Lung microvascular endothelial cell (primary cell): Measurements from ENCODE around the gene PEX16. TPM values are rescaled to one million over a fixed set of nuclear protein-coding genes. Genes with fewer than 3 reads are reported as not detected.

Source experiments
- DNase-seq, 2 donors: peaks; one replicate each; pipeline versions ENCODE4 v3.0.0 to v3.0.0-alpha.2; 2010; ENCODE audit warnings: low read depth in 2 of 2
- total RNA-seq: library from RNA; depleted of rRNA; stranded (reverse); fragments of >200 nt; gene quantifications from 2 replicates; pipeline ENCODE4 v1.2.1, GENCODE V29; 2014

Gene PEX16
- 31.4 and 32.9 TPM in 2 replicates for total RNA-seq

DNA sequence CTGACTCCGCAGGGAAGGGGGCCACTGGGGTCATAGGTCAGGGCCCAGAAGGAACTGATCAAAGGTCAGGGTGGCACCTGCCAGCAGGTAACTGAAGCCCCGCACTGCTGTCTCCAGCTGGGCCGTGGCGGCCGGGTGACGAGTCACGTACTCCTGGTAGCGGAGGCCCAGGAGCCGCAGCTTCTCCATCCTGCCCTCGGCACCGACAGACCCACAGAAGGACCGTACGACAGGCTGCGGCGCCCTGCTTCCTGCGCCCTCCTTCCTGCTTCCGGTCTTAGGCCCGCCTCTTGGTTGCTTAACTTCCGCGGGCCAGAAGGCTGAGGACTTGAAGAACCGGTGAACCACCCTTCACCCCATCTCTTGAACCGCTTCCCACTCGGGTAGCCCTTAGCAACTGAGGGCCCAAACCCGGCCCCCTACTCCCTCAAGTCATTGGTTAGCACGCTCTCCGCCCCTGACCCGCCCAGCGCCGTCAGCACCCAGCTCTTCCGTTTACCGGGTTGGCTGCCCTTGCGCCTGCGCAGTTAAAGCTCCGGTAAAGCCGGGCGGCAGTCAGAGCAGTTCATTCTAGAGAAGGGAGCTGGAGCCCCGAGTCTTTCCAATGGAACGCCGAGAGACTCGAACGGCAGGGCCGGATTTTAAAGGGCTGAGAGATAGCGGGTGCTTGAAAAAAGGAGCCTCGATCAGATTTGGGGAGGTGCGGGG is at the start of gene PEX16:
PEX16 (minus strand) TSS at position 255 of the 708 bp plus-strand sequence; CDS start at position 189, 66 bp downstream.
- peak; percentile 97 to 100 for DNase-seq

DNA sequence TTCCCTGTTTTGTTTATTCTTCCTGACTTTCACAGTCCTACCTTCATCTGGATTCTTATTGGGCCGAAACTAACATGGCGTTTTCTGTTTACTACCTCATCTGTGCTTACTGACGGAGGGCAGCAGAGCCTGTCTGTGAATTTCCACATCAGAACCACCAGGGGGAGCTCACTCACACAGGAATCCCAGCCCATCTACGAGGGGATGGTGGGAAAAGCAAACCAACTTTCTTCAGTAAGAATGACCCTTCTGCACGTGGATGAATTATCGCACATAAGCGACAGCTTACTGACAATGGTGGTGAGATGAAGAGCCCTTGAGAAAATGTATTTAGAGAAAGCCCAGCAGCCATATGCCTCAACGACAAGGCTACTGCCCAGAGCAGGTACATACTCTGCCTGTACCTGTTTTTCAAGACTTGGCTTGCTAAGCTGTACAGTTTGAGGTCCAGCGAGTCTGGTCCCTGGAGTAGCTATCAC is 47.3 kb upstream of the PEX16 start:
- peak; percentile 84 to 88 for DNase-seq

DNA sequence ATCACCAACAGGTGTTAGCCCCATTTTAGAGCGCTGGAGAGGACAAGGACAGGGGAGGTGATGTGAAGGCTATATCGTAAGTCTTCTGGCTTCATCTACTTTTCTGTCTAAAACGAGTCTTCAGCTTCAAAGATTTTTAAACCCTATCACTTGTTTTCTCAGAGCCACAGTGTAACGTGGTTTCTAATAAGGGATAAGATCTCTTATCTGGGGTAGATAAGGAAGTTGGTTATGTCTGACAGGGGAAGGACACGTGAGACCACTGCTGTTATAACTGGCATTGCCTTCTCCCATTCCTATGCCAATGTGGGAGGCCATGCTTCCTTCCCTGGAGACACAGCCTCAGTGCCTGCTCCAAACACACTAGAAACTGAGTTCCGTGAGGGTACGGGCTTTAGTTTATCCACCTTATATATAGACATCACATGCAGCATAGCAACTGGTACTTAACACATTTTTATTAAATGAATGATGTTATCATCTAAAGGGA is 44.1 kb upstream of the PEX16 start:
- no peak for DNase-seq

DNA sequence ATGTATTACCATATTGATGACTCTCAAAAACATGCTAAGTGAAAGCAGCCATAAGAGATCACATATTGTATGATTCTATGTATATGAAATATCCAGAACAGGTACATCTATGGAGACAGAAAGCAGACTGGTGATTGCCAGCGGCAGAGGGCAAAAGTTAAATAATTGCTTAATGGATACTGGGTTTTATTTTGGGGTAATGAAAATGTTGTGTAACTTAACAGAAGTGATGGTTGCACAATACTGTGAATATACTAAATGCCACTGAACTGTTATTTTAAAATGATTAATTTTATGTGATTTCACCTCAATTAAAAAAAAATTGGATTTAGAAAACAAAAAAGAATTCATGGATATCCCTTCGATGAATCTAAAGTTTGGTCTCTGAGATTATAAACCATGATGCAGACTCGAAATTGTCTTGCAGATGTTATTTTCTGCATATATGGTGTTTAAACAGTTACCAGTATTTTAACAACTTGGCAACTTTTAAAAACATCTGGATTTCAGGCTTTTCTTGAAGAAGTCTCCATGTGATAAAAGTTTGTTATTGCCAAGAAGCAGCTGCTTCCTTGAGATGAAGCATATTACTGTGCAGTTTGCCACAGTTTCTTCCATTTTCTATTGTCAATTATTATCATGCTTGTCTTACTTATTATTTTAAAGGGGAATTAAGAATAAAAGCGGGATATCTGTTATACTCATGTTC is 42.9 kb upstream of the PEX16 start:
- no peak for DNase-seq

DNA sequence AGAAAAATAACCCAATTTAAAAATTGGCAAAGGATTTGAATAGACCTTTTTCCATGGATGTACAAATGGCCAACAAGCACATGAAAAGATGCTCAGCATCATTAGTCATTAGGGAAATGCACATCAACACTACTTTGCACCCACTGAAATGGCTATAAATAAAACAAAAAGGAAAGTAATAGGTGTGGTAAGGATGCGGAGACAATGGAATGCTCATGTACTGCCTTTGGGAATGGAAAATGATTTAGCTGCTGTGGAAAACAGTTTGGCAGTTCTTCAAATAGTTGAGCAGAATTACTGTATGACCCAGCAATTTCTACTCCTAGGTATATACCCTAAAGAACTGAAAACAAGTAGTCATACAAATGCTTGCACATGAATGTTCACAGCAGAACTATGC is 42.2 kb upstream of the PEX16 start:
- peak; percentile 14 to 89 for DNase-seq

DNA sequence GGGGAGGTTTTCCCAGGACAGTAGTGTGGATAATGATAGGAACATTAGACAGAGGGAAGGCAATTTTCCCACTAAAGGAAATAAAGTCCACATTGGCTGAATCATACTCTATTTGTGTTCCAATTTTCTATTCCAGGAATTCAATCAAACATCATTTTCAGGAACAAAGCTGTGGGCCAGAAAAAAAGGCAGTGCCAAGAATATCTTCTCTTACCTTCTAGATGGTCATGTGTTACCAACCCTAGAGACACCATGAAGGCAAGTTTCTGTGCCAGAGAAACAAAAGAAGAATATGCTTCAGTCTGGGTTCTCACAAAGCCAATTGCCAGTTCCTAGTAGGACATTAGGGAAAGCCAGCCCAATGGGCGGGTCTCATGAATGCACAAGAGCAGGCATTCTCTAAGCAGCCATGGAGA is 32.3 kb upstream of the PEX16 start:
- peak in 1 of 2 donors; percentile 33 for DNase-seq

DNA sequence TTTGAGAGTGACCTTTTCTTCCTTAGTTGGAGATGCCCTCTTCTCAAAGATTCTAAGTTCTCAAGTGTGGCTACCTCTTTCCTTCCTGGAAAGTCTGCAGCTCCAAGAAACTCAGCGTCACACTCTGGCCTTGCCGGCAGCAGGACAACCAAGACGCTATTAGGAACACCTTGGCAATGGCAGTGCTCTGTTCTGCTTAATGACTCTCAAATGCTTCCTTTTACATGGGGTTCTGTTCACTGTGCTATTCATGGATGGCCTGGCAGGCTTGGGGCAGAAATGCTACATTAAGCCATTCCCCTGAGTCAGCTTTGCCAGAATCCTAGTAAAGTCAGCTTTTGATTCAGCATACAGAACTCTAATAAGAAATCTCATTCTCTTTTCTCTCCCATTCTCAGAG is 30.7 kb upstream of the PEX16 start:
- no peak for DNase-seq

DNA sequence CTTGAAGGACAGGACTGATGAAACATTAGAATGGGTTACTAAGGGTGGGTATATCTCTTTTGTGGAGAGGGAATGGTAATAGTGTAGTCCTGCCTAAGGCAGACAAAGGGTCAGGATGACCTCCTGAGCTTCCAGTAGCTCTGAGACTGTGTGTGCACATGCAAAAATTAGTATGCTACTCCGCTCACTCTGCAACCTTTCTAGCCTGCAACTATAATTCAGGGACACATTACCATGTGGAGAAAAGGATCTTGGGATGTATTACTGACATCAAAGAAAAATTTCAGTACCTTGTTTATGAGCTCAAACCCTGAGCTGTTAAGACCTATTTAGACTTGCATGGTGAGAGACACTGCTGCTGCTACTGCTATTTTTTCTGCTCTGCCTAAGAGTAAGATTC is 30.2 kb upstream of the PEX16 start:
- DNase-seq = no peak

DNA sequence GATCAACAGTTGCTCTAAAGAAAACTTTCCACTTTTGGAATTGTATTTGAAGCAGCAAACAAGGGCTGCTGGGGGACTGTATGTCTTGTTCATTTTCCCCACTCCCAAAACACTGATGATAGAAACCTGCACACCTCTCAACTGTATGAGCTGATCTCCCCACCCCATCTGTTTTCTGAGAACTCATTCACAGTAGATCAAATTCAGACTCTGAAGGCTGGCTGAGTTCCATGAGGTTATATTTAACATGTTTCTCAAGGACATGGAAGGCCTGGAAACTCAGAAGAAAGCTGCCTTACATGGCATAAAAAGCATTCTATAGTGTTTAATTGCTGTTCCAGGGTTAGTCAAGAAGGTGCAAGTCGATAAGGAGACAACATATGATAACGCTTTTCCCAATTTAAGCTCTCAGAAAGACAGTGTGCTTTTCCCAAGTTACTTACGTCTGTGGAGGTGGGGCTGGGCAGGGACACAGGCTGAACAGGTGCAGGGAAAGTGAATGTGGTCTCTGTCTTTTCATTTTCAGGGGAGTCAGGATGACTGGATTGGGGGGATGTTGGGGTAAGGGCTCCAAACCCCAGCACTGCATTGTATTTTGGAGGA is 27.8 kb upstream of the PEX16 start:
- DNase-seq = no peak

DNA sequence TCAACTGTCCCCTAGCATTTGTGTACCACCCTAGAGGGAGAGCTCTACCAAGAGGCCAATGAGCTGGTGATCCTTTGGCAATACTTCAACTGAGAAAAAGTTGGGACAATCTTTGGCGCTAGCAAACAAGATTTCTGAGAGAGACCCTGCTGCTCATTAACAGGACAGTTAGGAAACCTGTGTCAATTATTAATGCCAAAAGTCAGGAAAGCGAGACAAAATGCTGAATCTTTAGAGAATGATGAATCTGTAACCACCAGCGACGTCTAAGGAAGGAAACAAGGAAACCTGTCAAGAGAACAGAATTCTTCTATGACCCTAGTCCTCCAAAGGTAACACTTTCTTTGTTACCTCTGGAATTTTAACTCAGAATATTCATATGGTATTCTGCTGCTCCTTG is 24.7 kb upstream of the PEX16 start:
- DNase-seq = no peak

DNA sequence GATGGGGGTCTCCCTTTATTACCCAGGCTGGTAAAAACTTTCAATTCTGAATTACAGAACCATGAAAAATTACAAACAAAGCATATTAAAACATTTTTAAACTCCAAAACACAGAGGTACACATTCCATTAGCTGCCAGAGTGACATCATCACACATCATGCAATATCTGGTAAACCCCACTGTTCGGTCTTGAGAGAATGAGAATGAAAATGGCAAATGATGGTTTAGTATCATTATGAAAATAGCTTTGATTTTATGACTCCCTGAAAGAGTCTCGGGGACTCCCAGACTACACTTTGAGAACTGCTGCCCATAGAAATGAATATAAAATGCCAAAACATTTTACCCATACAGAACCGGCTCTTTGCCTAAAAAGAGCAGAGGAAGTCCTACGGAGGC is 23.6 kb upstream of the PEX16 start:
- no peak for DNase-seq

DNA sequence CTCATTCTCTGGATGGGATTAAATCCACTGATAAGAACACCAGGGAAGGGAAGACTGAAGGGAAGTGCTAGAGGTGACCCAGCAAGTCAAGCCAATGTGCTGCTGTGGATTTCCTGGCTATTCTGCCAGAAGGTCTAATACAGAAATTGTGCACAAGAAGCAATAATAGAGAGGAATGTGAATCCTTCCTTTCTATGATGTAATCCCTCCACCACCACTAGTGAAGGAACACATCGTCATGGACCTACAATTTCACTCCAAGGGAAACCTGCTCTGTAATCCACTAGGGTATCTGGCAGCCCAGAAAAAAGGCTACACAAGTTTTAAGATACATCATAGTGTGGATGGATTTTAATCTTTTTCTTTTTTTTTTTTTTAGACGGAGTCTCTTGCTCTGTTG is 22.2 kb upstream of the PEX16 start:
- DNase-seq = peak; percentile 17 to 24

DNA sequence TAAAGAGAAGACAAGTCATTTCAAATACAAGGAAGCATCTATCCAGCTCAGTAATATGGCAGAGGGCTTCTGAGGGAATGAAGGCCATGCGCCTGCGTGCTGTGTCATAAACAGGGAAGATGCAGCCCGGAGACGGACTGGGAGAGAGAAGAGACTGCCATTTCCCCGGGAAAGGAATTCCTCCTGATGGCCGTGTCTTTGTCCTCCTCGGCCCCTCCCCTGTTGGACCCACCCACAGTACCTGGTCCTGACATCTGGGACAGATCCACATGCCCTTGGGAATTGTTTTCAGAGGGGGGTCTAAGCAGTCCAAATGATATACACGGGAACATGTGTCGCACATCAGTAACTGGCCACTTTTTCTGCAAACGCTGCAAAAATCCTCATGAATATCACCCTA is 20.2 kb upstream of the PEX16 start:
- no peak for DNase-seq

DNA sequence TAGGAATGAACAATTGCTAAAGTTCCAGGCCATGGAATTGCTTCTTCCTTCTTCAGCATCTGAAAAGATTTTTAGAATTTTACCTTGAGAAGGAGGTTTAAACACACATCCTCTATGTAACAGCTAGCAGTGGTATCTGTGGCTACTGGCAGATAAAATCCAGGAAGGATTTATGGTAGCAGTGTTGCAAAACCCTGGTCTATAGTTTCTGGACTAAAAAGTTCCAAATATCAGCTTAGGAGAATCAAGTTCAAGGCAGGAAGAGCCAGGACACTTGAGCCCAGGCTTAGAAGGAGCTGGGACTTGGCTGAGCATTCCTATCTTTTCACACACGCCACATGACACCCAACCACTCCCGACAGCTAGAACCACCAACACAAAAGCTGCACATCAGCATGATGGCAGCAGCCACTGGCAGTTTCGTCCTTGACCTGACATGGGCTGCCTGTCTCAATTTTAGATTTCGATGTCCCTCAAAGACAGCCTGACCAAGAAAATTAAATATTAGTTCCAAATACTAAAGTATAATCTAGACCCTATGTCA is 18.9 kb upstream of the PEX16 start:
- DNase-seq = no peak

DNA sequence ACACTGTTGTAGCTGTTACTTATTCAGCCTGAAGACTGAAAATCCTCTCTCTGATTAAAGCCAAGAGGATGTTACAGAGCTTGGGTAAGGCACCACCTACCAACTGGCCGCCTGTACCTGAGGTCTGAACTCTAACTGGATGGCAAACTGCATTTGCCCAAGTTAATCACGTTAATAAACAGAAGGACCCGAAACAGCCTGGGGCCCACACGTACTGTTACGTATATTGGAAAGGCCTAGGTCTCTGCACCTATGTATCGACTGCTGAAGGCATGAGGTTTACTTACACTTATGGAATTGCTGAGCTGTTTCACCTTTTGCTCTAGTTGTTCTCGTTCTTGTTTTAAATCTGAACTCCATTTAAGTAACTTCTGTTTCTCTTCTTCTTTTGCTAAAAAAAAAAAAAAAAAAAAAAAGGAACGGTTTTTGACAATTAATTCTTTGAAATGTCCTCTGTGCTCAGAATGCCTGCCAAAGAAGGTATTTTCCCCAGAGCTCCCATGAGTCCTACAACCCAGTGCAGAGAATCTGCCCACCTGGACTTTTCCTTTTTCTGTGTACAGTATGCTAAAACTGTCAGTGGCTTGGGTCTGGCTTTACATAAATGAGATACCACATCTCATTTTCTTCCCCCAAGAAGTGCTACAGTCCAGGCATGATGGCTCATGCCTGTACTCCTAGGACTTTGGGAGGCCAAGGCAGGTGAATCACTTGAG is 17.8 kb upstream of the PEX16 start:
- no peak for DNase-seq

DNA sequence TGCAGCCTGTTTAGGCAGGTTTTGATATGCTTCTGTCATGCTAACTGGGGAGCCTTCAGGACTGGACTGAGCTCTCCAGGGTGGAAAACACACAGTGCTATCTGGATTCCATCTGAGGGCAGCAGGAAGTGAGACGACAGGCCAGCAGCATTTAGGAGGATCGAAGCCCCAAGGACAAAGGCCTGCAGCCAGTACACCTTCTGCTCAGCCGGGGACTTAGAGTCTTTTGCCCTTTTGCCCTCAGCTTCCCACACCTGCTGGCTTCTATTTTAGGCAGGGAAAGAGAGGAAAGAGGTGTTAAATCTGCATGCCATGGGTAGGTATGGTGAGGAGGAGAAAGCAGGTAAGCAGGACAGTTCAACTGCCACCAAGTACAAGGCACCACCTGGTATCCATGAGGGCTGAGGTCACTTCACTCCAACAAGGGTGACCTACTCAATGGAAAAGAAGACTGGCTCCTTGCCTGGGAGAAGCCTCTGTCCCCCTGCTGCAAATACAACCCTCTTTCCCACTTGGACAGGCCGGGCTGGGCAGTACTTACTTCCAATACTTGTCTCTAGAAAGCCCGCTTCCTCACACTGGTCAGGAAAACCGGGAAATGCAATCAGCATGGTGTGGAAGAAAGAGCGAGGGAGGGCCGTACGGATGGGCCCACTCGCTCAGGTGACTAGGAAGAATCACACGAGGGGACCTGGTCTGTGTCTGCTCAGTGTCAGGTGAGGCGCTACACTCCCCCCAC is 17.1 kb upstream of the PEX16 start:
- no peak for DNase-seq

DNA sequence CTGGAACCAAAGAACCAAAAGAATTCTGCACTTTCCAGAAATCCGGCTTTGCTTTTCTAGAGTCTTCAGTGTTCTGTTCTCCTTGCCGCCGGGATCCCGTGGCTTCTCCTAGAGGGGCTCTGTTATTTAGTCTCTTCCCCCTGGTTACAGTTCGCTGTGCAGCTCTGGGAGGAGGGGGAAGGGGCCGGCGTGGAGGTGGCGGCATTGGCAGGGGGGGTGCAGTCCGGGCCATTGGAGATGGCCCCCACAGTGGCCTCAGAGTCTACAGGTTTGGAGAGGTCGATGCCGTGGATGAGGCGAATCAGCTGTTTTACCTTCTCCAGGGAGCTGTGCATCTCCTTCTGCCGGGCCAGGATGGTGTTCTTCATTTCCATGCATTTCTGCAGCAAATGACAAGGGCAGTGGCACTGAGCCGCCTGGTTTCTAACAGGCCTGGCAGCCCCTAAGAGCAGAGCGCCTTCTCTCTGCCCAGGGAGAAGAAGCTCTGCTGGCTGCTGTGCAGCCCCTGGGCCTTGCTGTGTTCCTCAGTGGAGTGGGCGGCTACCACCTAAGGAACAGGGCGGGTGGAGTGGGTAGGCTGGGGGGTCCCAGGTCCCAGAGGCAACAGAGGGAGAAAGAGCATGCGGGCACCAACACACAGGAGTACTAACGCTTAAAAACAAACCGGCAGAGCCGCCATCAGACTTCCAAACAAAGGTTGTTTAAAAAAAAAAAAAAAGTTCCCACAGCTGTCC is 16.3 kb upstream of the PEX16 start:
- DNase-seq = no peak

DNA sequence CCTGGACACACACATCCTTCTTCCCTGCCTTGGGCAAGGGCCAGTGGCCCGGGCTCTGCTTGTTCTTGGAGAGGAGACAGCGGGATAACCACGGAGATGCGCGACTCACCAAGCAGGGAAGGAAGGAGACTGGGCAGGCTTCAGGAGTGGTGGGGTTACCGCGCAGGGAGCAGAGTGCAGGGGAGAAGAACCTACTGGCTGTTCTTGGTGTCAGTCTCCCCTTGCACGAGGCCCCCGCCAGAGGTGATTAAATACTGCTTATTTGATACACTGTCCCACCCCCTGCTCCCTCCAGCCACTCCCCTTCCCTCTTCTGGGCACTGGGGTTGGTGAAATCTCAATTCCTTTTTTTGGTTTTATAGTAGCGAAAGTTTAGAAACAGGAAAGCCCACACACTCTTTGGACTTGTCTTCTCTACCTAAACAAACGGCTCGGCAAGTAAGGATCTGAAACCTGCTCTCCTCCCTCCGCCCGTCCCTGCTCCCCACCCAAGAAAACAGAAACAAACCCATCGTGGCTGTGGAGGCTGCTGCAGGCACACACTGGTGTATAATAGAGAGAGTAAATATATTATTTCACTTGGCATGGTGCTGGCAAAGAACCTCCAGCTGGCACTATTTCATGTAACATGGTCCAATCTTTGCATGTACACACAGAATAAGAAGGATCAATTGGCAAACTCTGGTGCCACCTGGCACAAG is 15.6 kb upstream of the PEX16 start:
- no peak for DNase-seq

DNA sequence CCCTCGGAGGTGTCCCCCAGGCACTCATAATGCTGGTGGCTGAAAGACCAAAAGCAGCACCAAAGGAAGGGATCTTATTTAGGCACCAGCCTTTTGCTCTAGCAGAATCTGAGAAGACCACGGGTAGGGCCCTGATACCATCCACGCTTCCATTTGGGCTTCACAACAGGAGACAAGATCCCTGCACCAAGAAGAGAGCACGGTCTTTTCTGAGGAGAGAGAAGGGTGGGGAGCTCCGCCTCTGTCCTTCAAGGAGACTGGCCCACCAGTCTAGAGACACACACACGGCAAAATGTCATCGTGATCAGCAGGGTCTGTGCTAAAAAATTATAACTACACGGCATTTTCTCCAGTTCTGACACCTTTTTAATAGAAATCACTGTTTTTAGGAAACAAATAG is 14.5 kb upstream of the PEX16 start:
- no peak for DNase-seq

DNA sequence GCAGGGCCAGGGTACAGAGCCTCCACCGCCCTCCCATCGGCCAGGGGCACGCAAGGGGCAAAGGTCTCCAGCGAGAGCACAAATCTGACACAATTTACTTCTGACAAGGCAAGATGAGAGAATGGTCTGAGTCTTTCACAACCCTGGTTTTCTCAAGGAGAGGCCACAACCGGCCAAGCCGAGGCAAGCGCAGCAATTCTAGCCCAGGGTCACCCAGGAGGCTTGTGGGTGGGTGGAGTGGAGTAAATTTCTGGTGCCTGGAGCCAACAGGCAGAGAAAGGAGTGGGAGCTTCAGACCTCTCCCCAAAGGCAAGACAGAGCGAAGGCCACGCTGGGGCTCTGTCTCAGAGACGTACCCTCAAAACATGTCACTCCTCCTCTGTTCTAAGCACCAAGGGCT is 14.1 kb upstream of the PEX16 start:
- no peak for DNase-seq
